HS-5 (cell line): ENCODE data around the gene UFSP2.

Source experiments
- DNase-seq: peaks from one replicate; pipeline ENCODE4 v3.0.0-alpha.2; 2012; ENCODE audit warnings: low read depth

The UFSP2 gene

GRCh38 chr4:185426960-185427688, 1.4 kb upstream of the UFSP2 start:
- DNase-seq, result no peak

- no peak for DNase-seq
Measured at GRCh38 chr4:185424905-185425646, 688 bp downstream of the UFSP2 start.

- DNase-seq, result no peak
Measured at GRCh38 chr4:185421366-185422124, 4.2 kb downstream of the UFSP2 start.

GRCh38 chr4:185416955-185417354, 8.8 kb downstream of the UFSP2 start:
- DNase-seq, result no peak

- DNase-seq, result no peak
Measured at GRCh38 chr4:185412412-185412811, 13.4 kb downstream of the UFSP2 start.

- no peak for DNase-seq
Measured at GRCh38 chr4:185411849-185412248, 13.9 kb downstream of the UFSP2 start.

GRCh38 chr4:185408432-185408831, 17.3 kb downstream of the UFSP2 start:
- DNase-seq, result no peak

- no peak for DNase-seq
Measured at GRCh38 chr4:185405296-185405999, 20.3 kb downstream of the UFSP2 start.

- no peak for DNase-seq
Measured at GRCh38 chr4:185404031-185404430, 21.7 kb downstream of the UFSP2 start.

- no peak for DNase-seq
Measured at GRCh38 chr4:185399466-185399865, 26.3 kb downstream of the UFSP2 start.

- no peak for DNase-seq
Measured at GRCh38 chr4:185398618-185399017, 27.1 kb downstream of the UFSP2 start.

GRCh38 chr4:185396724-185397385, 28.9 kb downstream of the UFSP2 start, which contains the start of gene ANKRD37:
Gene ANKRD37, plus strand, starts transcription at chr4:185396841. Its CDS starts 83 bp downstream, at chr4:185396924.
- no peak for DNase-seq

- peak; percentile 86 for DNase-seq
Measured at GRCh38 chr4:185395956-185396723, 29.6 kb downstream of the UFSP2 start.

- DNase-seq, result peak; percentile 61
Measured at GRCh38 chr4:185395238-185395955, 30.4 kb downstream of the UFSP2 start, which contains the start of gene LRP2BP. Gene LRP2BP, minus strand, starts transcription at chr4:185395924. Its CDS starts 17,738 bp downstream, at chr4:185378186.

- DNase-seq, result no peak
Measured at GRCh38 chr4:185394568-185395237, 31.1 kb downstream of the UFSP2 start.

GRCh38 chr4:185392156-185392555, 33.6 kb downstream of the UFSP2 start:
- no peak for DNase-seq

GRCh38 chr4:185390941-185391340, 34.8 kb downstream of the UFSP2 start:
- DNase-seq, result no peak

- DNase-seq, result no peak
Measured at GRCh38 chr4:185387957-185388356, 37.8 kb downstream of the UFSP2 start.

GRCh38 chr4:185384930-185385331, 40.8 kb downstream of the UFSP2 start:
- no peak for DNase-seq
